ENCODE measurements around the gene ADAM30.

- TF ChIP-seq CTCF (IDR thresholded peaks at IDR 0.05; ENCODE audit: low read depth, low read length), result no peak
- TF ChIP-seq, protein P1, sequence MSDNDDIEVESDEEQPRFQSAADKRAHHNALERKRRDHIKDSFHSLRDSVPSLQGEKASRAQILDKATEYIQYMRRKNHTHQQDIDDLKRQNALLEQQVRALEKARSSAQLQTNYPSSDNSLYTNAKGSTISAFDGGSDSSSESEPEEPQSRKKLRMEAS (IDR thresholded peaks at IDR 0.05; ENCODE audit: low read depth, low read length), result no peak
Observed at GRCh38 chr1:119909890-119910596, 13.7 kb upstream of the ADAM30 start.

Measured in NB4 (cell line).